Measurements from ENCODE around the gene PPP1R14D.

PPP1R14D gene

GRCh38 chr15:40855706-40856234 is 27.3 kb upstream of the PPP1R14D start:
- no peak for TF ChIP-seq MAX (IDR thresholded peaks at IDR 0.05; ENCODE audit: low read depth, low read length)
- no peak for TF ChIP-seq CTCF (IDR thresholded peaks at IDR 0.05; ENCODE audit: low read depth, low read length)
- no peak for TF ChIP-seq MYC (IDR thresholded peaks at IDR 0.05; ENCODE audit: low read depth, low read length)
- no peak for TF ChIP-seq POLR2A (IDR thresholded peaks at IDR 0.05; ENCODE audit: extremely low read depth, insufficient read length)
- DNase-seq (ENCODE audit: low read depth) = no peak
- no peak overlapping the region for H3K4me3 ChIP-seq (ENCODE audit: low read depth, low read length)

- DNase-seq (ENCODE audit: low read depth) = no peak
- TF ChIP-seq CTCF (IDR thresholded peaks at IDR 0.05; ENCODE audit: low read depth, low read length) (no peak), MAX (IDR thresholded peaks at IDR 0.05; ENCODE audit: low read depth, low read length) (no peak)
- H3K4me3 ChIP-seq (ENCODE audit: low read depth, low read length) = no peak overlapping the region
Measured at GRCh38 chr15:40854161-40854560, 25.7 kb upstream of the PPP1R14D start.

- DNase-seq (ENCODE audit: low read depth) = no peak
- no peak overlapping the region for H3K4me3 ChIP-seq (ENCODE audit: low read depth, low read length)
- TF ChIP-seq CTCF (IDR thresholded peaks at IDR 0.05; ENCODE audit: low read depth, low read length) = no peak
Measured at GRCh38 chr15:40853241-40853890, 24.9 kb upstream of the PPP1R14D start.

- TF ChIP-seq POLR2A (IDR thresholded peaks at IDR 0.05; ENCODE audit: extremely low read depth, insufficient read length) = no peak
- TF ChIP-seq MAX (IDR thresholded peaks at IDR 0.05; ENCODE audit: low read depth, low read length) = no peak
- no peak for TF ChIP-seq MYC (IDR thresholded peaks at IDR 0.05; ENCODE audit: low read depth, low read length)
- no peak for TF ChIP-seq CTCF (IDR thresholded peaks at IDR 0.05; ENCODE audit: low read depth, low read length)
- no peak for DNase-seq (ENCODE audit: low read depth)
- H3K4me3 ChIP-seq (ENCODE audit: low read depth, low read length) = no peak overlapping the region
Measured at GRCh38 chr15:40852529-40852928, 24.0 kb upstream of the PPP1R14D start.

GRCh38 chr15:40850576-40851112 is 22.1 kb upstream of the PPP1R14D start:
- DNase-seq (ENCODE audit: low read depth) = no peak
- H3K4me3 ChIP-seq (ENCODE audit: low read depth, low read length) = no peak overlapping the region
- TF ChIP-seq POLR2A (IDR thresholded peaks at IDR 0.05; ENCODE audit: extremely low read depth, insufficient read length) (no peak), CTCF (IDR thresholded peaks at IDR 0.05; ENCODE audit: low read depth, low read length) (no peak), MAX (IDR thresholded peaks at IDR 0.05; ENCODE audit: low read depth, low read length) (no peak), MYC (IDR thresholded peaks at IDR 0.05; ENCODE audit: low read depth, low read length) (no peak)
